Measurements from ENCODE around the gene PPP2R1B.
"Not testable (repeated sequence)": the region's sequence is repeated elsewhere in the genome, so short reads cannot be mapped to it uniquely, and the experiment has no call there.

Gene PPP2R1B

DNA sequence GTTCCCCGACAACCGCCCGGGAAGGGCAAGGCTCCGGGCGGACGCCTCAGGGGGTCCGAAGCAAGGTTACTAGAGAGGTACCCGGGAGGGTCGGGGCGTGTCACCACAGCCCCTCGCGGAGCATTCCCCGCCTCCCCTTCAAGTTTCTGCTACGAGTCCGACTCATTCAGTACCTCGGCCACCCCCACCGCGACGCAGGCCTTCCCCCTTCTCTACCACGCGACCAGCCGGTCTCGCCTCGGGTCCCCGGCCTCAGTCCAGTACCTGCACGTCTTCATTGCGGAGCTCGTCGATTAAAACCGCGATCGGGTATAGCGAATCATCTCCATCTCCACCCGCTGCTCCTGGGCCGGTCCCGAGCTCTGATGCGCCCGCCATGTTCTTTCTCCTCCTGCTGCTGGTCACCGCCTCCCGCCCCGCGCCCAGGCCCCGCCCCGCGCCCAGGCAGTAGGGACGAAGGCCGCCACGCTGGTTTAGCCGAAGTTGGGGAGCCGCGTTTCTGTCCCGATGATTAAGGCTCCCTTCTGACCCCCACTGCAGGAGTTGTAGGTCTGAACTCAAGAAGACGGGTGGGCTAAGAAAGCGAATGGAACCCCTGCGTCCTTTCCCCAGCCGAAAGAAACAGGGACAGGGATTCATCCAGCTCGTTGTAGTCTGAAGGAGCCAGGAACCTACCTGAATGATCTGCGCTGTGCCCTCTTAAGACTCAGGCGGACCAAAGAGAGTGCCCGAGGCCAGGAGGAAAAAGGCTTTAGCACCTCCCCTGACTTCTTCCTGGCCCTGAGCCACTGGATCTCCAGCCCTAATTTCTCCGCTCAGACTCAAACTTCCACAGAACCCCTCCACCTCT, at the start of gene PPP2R1B:
Gene PPP2R1B, minus strand, starts transcription at position 406 of the 850 bp plus-strand sequence. Its CDS starts 28 bp downstream, at position 378.
- peak; percentile 92 for DNase-seq

DNA sequence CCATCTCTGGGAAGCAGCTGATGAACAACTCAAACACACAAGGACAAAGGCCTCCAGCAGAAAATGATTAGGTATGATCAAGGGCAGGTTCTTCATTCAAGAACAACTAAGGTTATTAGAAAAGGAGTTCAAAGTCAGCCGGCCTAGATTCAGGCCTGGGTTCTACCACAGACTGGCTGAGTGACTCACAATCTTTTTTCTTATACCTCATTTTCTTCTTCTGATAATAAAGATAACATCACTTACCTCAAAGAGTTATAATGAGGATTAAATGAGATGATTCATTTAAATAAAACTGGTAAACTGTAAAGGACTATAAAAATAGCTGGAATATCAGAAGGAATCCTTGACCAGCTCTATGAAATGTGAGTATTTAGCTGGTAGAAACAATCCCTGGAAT, 49.3 kb upstream of the PPP2R1B start:
- no peak for DNase-seq

DNA sequence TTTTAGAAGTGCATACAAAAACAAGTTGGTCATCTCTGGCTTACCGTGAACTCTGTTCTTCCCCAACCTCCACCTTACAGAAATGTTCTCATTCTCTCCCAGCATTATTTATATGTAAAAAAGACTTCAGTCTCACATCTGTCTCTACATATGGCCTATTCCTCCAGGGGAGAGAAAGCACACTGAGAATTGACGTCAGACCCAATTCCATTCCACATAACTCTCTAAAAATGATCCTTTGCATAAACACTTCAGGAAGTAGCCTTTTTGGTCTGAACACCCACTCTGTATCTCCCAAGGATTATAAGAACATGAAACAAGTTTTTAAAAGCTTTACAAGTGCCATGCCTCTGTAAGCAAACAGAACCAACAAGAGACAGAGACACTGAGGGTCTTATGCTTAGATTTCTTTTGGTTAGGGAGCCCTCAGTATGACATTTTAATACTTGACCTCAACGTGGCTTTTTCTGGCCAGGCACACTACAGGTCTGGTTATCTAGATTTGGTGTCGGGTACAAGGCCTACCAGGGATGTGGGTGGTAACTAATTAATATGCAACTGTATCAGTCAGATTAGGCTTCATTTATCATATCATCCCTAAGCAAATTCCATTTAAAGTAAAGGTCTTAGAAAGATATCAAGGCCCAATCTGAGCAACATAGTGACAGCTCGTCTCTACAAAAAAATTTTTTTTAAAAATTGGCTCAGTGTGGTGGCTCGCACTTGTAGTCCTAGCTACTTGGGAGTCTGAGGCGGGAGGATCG, 48.5 kb upstream of the PPP2R1B start:
- DNase-seq, result no peak

DNA sequence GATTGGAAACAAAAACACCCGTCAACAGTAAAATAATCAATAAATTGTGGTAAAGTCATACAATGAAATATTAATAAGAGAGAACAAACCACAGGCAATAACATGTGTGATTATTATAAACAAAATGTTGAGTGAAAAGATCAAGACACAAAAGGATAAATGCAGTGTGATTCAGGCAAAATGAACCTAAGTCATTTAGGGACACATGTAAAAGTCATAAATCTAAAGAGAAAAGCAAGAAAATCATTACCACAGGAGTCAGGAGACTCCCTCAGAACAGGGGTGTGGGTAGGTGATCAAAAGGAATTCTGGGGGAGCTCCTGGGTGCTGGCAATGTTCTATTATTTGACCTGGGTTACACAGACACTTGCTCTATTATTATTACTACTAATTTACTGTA, 47.9 kb upstream of the PPP2R1B start:
- DNase-seq, result no peak

DNA sequence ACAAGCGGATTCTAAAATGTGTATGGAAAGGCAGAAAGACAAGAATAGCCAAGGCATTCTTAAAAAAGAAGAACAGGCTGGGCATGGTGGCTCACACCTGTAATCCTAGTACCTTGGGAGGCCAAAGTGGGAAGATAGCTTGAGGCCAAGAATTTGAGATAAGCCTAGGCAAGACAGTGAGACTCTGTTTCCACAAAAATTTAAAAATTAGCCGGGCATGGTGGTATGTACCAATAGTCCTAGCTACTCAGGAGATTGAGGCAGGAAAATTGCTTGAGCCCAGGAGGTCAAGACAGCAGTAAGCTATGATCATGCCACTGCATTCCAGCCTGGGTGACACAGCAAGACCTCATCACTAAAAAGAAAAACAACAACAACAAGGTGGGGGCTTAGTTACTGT, 46.0 kb upstream of the PPP2R1B start:
- DNase-seq, result no peak

DNA sequence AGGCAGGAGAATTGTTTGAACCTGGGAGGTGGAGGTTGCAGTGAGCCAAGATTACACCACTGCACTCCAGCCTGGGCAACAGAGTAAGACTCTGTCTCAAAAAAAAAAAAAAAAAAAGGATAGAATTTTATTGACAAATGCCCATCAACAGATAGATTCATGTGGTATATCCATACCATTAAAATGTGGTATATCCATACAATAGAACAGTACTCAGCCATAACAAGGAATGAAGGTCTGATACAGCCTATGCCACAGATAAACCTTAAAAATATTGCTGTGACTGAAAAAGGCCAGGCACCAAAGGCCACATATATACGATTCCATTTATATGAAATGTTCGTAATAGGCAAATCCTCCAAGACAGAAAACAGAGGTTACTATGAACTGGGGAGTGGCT, 45.3 kb upstream of the PPP2R1B start:
- no peak for DNase-seq

DNA sequence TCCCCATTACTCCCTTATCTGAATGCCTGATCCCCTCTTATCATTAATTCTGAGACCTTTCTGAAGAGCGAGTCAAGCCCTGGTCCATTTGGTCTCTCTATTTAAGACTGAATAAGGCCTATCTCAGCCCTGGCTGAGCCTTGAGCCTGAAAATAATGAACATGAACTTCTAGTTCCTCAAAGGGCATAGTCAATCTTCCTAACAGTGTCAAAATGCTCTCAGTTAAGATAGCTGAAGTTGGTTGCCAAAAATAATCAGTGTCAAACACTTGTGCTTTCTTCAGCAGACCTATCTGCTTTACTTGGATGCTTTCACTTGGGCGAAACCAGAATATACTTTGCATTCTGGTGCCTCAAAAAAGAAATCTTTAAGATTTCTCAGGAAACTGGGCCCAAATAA, 42.6 kb upstream of the PPP2R1B start:
- no peak for DNase-seq

DNA sequence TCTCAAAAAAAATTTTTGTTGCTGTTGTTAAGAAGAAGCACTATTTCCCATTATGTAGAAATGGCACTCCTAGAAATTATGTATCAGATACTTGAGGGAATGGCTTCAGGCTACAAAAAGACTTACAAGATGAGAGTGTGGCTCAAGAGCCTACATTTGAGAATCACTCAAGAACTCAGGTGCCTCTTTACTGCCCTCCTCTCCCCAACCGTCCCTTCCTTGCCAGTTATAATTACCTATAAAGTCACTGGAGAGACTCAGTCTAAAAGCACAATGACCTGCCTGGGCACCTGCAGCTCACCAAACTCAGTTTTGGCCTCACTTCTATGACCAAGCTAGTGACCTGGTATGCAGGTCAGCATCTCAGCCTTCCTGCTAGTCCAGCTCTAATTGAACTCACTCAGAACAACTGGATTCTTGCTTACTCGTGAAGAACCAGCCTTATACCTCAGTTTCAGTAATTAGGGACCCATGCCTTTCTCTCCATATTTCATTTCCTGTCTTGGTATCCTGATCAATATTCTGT, 41.9 kb upstream of the PPP2R1B start:
- no peak for DNase-seq

DNA sequence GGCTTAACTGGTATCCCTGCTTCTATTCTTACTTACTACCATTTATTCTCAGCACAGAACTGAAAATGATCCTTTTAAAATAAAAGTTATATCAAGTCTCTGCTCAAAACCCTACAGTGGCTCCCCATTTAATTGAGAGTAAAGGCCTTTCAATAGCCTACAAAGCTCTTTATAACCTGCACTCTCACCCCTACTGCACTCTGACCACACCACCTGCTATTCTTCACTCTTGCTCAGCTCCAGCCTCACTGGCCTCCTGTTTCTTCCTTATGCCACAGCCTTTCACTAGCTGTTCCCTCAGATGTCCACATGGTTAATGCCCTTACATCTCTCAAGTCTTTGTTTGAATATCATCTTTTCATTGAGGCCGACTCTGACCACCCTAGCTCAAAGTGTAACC, 40.9 kb upstream of the PPP2R1B start:
- DNase-seq, result no peak

DNA sequence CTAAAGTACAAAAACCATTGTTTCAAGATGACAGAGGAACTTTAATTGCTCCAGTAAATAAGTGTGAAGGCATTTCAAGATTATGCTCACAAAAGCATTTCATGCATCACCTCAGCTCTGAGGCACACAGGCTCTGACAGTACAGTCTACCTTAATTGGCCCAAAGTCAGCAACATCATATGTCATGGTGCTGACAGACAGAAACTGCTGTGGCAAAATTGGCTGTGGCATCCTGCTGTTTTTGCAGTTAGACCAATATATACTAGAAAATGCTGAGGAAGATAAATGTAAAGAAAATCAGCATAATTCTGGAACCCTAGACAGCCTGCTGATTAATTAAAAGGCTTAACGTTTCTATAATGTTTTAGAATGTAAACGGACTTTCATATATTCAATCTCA, 34.9 kb upstream of the PPP2R1B start:
- no peak for DNase-seq

DNA sequence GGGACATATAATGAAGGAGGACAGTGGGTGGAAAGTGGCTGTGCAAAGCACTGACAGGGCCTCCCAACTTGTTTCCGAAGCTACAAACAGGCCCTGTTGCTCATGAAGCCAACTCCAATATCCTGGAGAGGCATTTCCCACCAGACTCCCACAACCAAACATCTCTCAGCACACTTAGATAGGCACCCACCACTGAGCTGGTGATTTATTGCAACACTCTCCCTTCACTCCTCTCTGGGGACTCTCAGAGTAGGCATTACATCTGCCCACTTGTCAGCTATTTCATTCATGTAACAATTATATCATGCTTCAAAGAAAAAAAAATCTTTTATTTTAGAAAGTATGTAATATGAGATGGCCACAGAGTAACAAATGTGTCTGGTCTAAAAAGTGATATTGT, 32.1 kb upstream of the PPP2R1B start:
- DNase-seq, result no peak

DNA sequence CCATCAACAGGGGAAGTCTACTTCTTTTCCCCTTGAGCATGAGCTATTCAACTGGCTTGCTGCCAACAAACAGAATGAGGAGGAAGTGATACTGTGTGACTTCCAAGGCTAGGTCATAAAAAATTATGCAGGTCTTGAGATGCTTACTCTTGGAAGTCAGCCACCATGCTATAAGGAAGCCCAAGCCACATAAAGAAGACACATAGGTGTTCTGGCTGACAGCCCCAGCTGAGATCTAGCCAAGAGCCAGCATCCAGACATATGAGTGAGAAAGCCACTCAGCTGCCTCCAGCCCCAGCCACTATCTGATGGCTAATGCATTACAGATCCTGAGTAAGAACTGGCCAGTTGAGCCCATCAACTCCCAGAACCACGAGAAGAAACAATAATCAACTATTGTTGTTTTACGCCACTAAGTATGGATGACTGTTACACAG, 31.0 kb upstream of the PPP2R1B start:
- no peak for DNase-seq

DNA sequence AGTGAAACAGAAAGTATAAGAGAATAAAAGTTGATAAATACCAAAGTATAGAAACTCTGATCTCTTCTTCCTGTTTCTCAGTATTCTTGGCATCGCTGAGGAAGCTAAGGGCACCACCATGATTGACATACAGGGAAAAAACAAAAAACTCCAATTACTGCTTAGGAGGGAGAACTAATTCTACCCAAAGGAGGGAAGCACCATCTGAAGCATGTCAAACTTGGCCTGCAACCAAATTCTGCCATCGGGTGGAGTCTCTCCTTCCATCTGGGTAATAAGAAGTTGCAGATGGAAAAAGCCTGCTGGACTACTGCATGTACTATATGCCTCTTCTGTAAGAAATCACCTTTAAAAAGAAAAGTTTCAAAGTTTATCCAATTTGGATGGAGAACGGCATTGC, 30.5 kb upstream of the PPP2R1B start:
- DNase-seq, result no peak

DNA sequence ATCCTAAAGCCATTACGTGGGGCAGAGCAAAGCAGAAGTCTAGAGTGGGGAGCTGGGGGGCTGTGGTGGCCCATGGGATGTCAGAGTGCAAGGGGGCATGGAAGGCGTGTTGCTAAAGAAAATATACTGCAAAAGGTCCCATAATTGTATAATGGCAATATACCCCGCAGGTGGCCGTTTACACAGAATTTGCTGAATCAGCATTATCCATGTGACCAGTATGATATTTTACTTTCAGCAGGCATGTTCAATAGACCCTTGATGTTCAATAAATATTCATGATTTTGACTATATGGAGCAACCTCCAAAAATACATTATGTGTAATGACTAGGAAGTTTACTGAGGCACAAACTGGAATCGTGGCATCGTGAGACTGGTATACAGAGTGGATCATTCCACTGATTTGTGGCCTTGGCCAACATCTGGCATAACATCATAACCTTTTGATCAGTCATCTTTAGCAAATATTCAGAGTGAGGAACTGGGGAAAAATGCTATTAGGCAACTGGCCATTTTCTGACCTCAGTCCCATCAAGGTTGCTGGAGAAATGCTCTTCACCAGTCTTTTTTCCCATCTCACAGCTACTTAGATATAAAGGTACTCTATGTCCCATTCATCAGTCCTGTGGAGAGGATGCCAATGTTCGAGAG, 29.3 kb upstream of the PPP2R1B start:
- DNase-seq, result no peak

DNA sequence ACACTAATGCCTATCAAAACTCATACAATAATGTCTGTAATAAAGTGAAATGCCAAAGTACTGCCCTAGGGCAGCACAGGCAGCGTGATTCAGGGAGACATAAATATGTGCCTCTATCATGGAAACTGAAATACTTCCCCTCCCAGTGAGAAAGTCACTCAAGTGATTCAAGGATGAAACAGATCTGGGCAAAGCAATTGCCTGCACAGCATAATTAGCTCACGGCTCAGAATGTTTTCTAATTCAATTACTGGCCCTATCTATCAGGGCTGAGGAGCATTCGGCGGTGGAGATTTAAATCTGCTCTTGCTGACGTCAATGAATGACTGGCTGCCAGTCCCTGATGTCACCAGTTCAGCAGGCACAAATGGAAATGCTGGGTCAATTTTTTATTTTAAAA, 27.7 kb upstream of the PPP2R1B start:
- DNase-seq, result no peak

DNA sequence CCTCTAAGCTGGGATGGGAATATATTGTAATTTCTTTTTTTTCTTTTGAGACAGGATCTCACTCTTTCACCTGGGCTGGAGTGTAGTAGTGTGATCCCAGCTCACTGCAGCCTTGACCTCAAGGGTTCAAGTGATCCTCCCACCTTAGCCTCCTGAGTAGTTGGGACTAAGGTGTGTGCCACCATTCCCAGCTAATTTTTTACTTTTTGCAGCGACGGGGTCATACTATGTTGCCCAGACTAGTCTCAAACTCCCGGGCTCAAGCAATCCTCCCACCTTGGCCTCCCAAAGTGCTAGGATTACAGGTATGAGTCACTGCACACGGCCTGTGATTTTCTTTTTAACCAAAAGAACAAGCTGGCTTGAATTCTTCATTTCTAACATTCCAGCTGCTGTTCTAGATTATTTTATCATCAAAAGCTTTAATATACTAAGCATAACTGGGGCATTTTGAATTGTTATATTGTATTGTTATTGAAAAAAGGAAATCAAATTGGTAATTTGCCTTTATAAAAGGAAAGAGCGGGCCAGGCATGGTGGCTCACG, 26.8 kb upstream of the PPP2R1B start:
- no peak for DNase-seq

DNA sequence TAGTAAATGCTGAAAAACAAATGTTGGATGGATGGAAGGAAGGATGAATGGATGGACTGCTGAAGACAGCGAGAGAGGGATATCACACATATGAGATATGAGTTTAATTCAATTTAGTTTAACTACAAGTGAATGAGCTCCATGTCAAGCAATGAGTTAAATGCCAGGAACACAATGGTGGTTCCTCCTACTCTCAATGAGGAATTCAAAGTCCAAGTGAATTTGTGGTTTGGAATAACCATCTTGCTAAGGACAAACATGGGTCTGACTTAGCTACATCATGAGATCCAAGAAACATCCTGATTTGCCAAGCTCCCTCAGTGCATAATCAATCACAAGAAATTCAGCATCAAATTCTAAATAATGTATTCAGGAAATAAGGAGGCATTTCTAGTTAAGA, 26.1 kb upstream of the PPP2R1B start:
- DNase-seq, result no peak

DNA sequence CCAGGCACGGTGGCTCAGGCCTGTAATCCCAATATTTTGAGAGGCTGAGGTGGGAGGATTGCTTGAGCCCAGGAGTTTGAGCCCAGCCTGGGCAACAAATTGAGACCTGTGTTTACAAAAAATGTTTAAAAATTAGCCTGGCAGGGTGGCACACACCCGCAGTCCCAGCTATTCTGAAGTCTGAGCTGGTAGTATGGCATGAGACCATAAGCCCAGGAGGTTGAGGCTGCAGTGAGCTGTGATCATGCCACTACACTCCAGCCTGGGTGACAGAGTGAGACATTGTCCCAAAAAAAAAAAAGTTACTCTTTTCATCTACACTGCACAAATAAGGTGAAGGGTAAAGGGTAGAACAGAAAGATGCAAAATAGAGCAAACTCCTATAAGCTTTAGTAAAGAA, 22.3 kb upstream of the PPP2R1B start:
- no peak for DNase-seq

DNA sequence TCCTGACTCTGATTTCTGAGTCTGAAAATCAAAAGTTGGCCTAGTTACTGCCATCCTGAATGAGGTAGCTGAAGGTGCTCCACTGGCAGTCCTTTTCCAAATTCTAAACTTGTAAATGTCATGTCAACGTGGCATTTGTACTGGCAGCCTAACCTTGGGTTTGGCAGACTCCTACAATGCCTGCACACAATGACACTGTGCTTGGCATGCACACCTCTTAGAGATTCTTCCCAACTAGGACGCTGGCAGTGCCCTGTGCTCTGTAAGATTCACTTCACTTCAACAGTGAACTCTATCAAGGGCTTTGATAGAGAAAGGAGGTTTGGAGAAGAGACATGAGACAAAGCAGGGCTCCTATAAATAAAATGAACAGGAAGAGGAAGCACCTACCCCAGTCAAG, 21.9 kb upstream of the PPP2R1B start:
- DNase-seq, result no peak

DNA sequence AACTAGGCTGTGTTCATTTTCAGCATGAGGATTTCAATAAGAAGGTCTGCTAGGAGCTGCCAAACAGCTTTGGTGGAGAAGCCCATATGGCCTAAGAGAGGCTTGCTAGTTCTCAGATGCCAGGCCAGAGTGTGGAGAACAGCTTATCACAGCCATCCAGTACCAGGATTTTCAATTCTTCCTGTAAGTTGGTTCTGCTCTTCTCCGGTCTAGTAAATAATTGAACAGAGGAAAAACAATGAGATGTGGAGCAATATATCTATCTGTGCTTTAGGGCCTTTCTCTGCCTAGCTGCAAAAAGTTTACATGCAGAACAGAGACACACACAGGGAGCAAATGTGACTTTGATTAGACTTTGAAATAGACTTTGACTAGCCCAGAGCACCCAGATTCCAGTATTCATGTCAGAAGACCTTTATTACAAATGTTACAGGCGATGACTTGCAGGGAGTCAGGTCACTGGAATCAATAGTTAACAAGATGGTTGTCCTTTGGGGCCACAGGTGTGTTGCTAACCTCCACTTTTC, 19.8 kb upstream of the PPP2R1B start:
- no peak for DNase-seq

DNA sequence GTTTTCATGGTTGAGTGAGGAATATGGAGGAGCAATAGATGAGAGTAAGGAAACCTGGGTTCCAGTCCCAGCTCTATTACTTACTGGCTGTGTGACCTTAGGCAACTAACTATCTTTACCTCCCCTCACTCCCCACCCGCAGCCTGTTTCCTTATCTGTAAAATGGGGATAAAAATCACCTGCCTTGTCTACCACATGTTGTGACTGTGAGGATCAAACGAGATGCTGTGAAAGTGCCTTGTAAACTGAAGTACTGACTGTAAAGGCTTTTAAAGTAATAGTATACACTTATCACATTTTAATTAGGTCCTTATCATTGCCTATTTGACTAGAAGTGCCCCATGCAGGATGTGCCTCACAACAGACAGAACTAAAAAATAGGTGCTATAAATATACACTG, 18.9 kb upstream of the PPP2R1B start:
- no peak for DNase-seq

DNA sequence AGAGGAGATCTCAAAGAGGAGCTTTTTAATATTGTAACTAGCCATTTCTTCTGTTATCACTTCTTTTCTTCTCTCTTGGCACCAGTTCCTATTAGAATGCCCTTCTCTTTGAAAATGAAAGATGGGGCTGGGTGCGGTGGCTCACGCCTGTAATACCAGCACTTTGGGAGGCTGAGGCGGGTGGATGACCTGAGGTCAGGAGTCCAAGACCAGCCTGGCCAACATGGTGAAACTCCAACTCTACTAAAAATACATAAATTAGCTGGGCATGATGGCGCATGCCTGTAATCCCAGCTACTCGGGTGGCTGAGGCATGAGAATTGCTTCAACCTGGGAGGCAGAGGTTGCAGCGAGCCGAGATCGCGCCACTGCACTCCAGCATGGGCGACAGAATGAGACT, 18.1 kb upstream of the PPP2R1B start:
- not testable (repeated sequence) for DNase-seq
